GM23338 (cell line): ENCODE data around the gene MYO16. TPM values are rescaled to one million over a fixed set of nuclear protein-coding genes. Genes with fewer than 3 reads are reported as not detected.

ENCODE experiments used
- ATAC-seq: fragments of 200-7000 bp; cut with Tn5 transposase; 3 replicates; pipeline ENCODE4 v1.9.1; 2020
- DNase-seq: peaks from one replicate; pipeline ENCODE4 v3.0.0-alpha.2; 2015; ENCODE audit warnings: low spot score
- H2AFZ ChIP-seq: fragments of 200-600 bp; sonication (generic); 2 replicates; pipeline ENCODE4 v1.8.0; 2016; ENCODE audit warnings: antibody characterized with exemption, mild to moderate bottlenecking, moderate library complexity
- H3F3A ChIP-seq: fragments of 200-600 bp; sonication (generic); replicated peaks from 2 replicates; pipeline ENCODE4 v1.8.0; 2017; ENCODE audit warnings: antibody characterized with exemption, mixed run types, low read depth
- H3K27ac ChIP-seq: fragments of 200-600 bp; sonication (generic); 2 replicates; pipeline ENCODE4 v1.6.1; 2016; ENCODE audit warnings: low read depth
- H3K27me3 ChIP-seq: fragments of 200-600 bp; sonication (generic); 2 replicates; pipeline ENCODE4 v1.8.0; 2016; ENCODE audit warnings: mild to moderate bottlenecking, mixed run types, moderate library complexity; ENCODE audit not compliant: insufficient read depth
- H3K36me3 ChIP-seq: fragments of 200-600 bp; sonication (generic); 2 replicates; pipeline ENCODE4 v1.8.0; 2016; ENCODE audit warnings: mild to moderate bottlenecking; ENCODE audit not compliant: insufficient read depth
- H3K4me1 ChIP-seq: fragments of 200-600 bp; sonication (generic); 2 replicates; pipeline ENCODE4 v1.8.0; 2016; ENCODE audit warnings: mild to moderate bottlenecking, moderate library complexity; ENCODE audit not compliant: insufficient read depth
- H3K4me2 ChIP-seq: fragments of 200-600 bp; sonication (generic); 2 replicates; pipeline ENCODE4 v1.7.1; 2017; ENCODE audit warnings: mixed run types
- H3K4me3 ChIP-seq: fragments of 200-600 bp; sonication (generic); 2 replicates; pipeline ENCODE4 v1.6.1; 2016; ENCODE audit warnings: mixed run types
- H3K79me2 ChIP-seq: fragments of 200-600 bp; sonication (generic); replicated peaks from 2 replicates; pipeline ENCODE4 v1.8.0; 2017; ENCODE audit warnings: mild to moderate bottlenecking; ENCODE audit not compliant: insufficient read depth
- H3K9me2 ChIP-seq: fragments of 200-600 bp; sonication (generic); 2 replicates; pipeline ENCODE4 v1.8.0; 2017; ENCODE audit not compliant: insufficient read depth
- H4K20me1 ChIP-seq: fragments of 200-600 bp; sonication (generic); replicated peaks from 2 replicates; pipeline ENCODE4 v1.8.0; 2017; ENCODE audit warnings: mild to moderate bottlenecking; ENCODE audit not compliant: insufficient read depth
- H3K27ac Mint-ChIP-seq: 2 replicates; pipeline ENCODE4 v1.8.0; 2020; ENCODE audit warnings: inconsistent platforms, mild to moderate bottlenecking, moderate library complexity, mixed read lengths
- H3K27me3 Mint-ChIP-seq: 3 replicates; pipeline ENCODE4 v1.8.0; 2022; ENCODE audit warnings: low read depth, mild to moderate bottlenecking, moderate library complexity, mixed read lengths, inconsistent platforms; ENCODE audit not compliant: insufficient read depth, poor library complexity
- H3K36me3 Mint-ChIP-seq: 3 replicates; pipeline ENCODE4 v1.8.0; 2021; ENCODE audit warnings: low read depth, mild to moderate bottlenecking, inconsistent platforms, moderate library complexity, mixed read lengths
- H3K4me1 Mint-ChIP-seq: 3 replicates; pipeline ENCODE4 v1.8.0; 2020; ENCODE audit warnings: mild to moderate bottlenecking, inconsistent platforms, mixed read lengths
- H3K4me3 Mint-ChIP-seq: 3 replicates; pipeline ENCODE4 v1.8.0; 2021; ENCODE audit warnings: moderate library complexity, mild to moderate bottlenecking, inconsistent platforms, mixed read lengths
- H3K9me3 Mint-ChIP-seq: 3 replicates; pipeline ENCODE4 v1.8.0; 2020; ENCODE audit warnings: moderate library complexity, mild to moderate bottlenecking, inconsistent platforms, mixed read lengths
- CREB1 ChIP-seq: fragments of 250-450 bp; sonication (Bioruptor Pico); IDR thresholded peaks from 2 replicates; pipeline ENCODE4 v1.5.0; 2020; ENCODE audit warnings: low read depth, mild to moderate bottlenecking, moderate library complexity
- EZH2phosphoT487 ChIP-seq: fragments of 200-600 bp; sonication (generic); IDR thresholded peaks from one replicate; pipeline ENCODE4 v1.8.1; 2018; ENCODE audit warnings: antibody characterized with exemption; ENCODE audit not compliant: unreplicated experiment
- JUNB ChIP-seq: IDR thresholded peaks from one replicate; pipeline ENCODE4 v1.6.1; 2016; ENCODE audit warnings: antibody characterized with exemption; ENCODE audit not compliant: unreplicated experiment
- NANOG ChIP-seq: IDR thresholded peaks from 2 replicates; pipeline ENCODE4 v1.6.1; 2016; ENCODE audit warnings: antibody characterized with exemption, borderline replicate concordance
- ZNF331 ChIP-seq: fragments of 250-450 bp; sonication (Bioruptor Pico); IDR thresholded peaks from 2 replicates; pipeline ENCODE4 v1.5.0; 2020; ENCODE audit warnings: low read depth, mild to moderate bottlenecking, moderate library complexity
- polyA plus RNA-seq: library from polyadenylated mRNA; unstranded; fragments of >200 nt; fragmentation: Nextera tagmentation; extraction: Ambion mirVana; gene quantifications from 2 replicates; pipeline ENCODE4 v1.2.1, GENCODE V29; 2016
- total RNA-seq: library from RNA; depleted of rRNA; stranded (reverse); fragments of >200 nt; shearing (Covaris generic); gene quantifications from 2 replicates; pipeline ENCODE4 v1.2.3, GENCODE V29; 2014
- TF ChIP-seq, protein P1 (sequence below), 2 experiments: fragments of 200-600 bp in 1 of 2; sonication (generic) in 1 of 2; conservative IDR thresholded peaks; 2 replicates each; pipeline versions ENCODE4 v1.5.1 to v1.6.1; 2016 to 2017; ENCODE audit warnings: antibody characterized with exemption in 2 of 2, low read depth in 2 of 2, mild to moderate bottlenecking in 2 of 2, moderate library complexity in 1 of 2
- TF ChIP-seq, protein P2 (sequence below): fragments of 250-450 bp; sonication (Bioruptor Pico); IDR thresholded peaks from 2 replicates; pipeline ENCODE4 v1.5.0; 2020; ENCODE audit warnings: mild to moderate bottlenecking, moderate library complexity

The MYO16 gene
- total and polyA plus RNA-seq, 2 experiments from 2014 or later: 0.10 to 0.13 TPM

DNA sequence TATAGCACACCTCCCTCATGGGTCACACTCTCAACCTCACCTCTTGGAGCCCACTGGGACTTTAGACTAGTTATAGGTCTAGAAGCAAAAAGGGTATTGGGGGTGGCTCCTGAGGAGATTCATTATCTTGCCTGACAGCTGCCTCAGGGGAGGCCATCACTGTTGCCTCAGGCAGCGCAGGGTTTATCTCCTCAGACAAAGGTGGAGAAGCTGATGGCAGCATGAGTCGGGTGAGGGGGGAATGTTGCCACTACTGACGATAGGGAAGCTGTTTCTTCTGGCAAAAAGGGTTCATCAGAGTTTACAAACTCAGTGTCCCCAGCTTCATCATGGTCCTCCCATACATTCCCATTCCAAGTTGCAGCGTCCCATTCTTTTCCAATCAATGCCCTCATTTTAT, 594.6 kb downstream of the MYO16 start:
- no peak for ATAC-seq

More for the DNA sequence above, 594.6 kb downstream of the MYO16 start:
- Histone ChIP-seq H3K9me2 (peaks cover 12% of the 10 kb centered on the region; the same call in 1 of the 2 replicates), H3K79me2 (no peaks in the 10 kb centered on the region), H3K27me3 (no peaks in the 10 kb centered on the region), H4K20me1 (no peaks in the 10 kb centered on the region), H3K4me1 (no peaks in the 10 kb centered on the region), H3K4me2 (no peak overlapping the region), H2AFZ (no peak overlapping the region), H3K27ac (no peak overlapping the region), H3K4me3 (no peak overlapping the region), H3K36me3 (no peaks in the 10 kb centered on the region), H3F3A (no peaks in the 10 kb centered on the region)
- peaks cover 23% of the 10 kb centered on the region for H3K9me3 Mint-ChIP-seq
- TF ChIP-seq CREB1 (CRISPR knock-in tag) (no peak), ZNF331 (CRISPR knock-in tag) (no peak), NANOG (no peak), EZH2phosphoT487 (no peak), JUNB (no peak)
- TF ChIP-seq, protein P1, sequence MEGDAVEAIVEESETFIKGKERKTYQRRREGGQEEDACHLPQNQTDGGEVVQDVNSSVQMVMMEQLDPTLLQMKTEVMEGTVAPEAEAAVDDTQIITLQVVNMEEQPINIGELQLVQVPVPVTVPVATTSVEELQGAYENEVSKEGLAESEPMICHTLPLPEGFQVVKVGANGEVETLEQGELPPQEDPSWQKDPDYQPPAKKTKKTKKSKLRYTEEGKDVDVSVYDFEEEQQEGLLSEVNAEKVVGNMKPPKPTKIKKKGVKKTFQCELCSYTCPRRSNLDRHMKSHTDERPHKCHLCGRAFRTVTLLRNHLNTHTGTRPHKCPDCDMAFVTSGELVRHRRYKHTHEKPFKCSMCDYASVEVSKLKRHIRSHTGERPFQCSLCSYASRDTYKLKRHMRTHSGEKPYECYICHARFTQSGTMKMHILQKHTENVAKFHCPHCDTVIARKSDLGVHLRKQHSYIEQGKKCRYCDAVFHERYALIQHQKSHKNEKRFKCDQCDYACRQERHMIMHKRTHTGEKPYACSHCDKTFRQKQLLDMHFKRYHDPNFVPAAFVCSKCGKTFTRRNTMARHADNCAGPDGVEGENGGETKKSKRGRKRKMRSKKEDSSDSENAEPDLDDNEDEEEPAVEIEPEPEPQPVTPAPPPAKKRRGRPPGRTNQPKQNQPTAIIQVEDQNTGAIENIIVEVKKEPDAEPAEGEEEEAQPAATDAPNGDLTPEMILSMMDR (conservative IDR thresholded peaks at IDR 0.05; ENCODE audit: low read depth in 2 of 2): no peak
- TF ChIP-seq, protein P2, sequence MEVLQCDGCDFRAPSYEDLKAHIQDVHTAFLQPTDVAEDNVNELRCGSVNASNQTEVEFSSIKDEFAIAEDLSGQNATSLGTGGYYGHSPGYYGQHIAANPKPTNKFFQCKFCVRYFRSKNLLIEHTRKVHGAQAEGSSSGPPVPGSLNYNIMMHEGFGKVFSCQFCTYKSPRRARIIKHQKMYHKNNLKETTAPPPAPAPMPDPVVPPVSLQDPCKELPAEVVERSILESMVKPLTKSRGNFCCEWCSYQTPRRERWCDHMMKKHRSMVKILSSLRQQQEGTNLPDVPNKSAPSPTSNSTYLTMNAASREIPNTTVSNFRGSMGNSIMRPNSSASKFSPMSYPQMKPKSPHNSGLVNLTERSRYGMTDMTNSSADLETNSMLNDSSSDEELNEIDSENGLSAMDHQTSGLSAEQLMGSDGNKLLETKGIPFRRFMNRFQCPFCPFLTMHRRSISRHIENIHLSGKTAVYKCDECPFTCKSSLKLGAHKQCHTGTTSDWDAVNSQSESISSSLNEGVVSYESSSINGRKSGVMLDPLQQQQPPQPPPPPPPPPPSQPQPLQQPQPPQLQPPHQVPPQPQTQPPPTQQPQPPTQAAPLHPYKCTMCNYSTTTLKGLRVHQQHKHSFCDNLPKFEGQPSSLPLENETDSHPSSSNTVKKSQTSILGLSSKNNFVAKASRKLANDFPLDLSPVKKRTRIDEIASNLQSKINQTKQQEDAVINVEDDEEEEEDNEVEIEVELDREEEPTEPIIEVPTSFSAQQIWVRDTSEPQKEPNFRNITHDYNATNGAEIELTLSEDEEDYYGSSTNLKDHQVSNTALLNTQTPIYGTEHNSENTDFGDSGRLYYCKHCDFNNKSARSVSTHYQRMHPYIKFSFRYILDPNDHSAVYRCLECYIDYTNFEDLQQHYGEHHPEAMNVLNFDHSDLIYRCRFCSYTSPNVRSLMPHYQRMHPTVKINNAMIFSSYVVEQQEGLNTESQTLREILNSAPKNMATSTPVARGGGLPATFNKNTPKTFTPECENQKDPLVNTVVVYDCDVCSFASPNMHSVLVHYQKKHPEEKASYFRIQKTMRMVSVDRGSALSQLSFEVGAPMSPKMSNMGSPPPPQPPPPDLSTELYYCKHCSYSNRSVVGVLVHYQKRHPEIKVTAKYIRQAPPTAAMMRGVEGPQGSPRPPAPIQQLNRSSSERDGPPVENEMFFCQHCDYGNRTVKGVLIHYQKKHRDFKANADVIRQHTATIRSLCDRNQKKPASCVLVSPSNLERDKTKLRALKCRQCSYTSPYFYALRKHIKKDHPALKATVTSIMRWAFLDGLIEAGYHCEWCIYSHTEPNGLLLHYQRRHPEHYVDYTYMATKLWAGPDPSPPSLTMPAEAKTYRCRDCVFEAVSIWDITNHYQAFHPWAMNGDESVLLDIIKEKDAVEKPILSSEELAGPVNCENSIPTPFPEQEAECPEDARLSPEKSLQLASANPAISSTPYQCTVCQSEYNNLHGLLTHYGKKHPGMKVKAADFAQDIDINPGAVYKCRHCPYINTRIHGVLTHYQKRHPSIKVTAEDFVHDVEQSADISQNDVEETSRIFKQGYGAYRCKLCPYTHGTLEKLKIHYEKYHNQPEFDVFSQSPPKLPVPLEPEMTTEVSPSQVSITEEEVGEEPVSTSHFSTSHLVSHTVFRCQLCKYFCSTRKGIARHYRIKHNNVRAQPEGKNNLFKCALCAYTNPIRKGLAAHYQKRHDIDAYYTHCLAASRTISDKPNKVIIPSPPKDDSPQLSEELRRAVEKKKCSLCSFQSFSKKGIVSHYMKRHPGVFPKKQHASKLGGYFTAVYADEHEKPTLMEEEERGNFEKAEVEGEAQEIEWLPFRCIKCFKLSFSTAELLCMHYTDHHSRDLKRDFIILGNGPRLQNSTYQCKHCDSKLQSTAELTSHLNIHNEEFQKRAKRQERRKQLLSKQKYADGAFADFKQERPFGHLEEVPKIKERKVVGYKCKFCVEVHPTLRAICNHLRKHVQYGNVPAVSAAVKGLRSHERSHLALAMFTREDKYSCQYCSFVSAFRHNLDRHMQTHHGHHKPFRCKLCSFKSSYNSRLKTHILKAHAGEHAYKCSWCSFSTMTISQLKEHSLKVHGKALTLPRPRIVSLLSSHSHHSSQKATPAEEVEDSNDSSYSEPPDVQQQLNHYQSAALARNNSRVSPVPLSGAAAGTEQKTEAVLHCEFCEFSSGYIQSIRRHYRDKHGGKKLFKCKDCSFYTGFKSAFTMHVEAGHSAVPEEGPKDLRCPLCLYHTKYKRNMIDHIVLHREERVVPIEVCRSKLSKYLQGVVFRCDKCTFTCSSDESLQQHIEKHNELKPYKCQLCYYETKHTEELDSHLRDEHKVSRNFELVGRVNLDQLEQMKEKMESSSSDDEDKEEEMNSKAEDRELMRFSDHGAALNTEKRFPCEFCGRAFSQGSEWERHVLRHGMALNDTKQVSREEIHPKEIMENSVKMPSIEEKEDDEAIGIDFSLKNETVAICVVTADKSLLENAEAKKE: no peak
- DNase-seq: no peak
- H3K27me3 Mint-ChIP-seq: peaks cover 5% of the 10 kb centered on the region
- H3K4me3 Mint-ChIP-seq: no peak overlapping the region
- no peak overlapping the region for H3K27ac Mint-ChIP-seq
- H3K4me1 Mint-ChIP-seq: no peaks in the 10 kb centered on the region
- H3K36me3 Mint-ChIP-seq: peaks cover 13% of the 10 kb centered on the region
